HG03039 (cell line): Measurements from ENCODE around the gene ABCD3.
A peak's percentile ranks its signal among the peaks of the same experiment; 100 is the strongest.
"Not testable (repeated sequence)": the region's sequence is repeated elsewhere in the genome, so short reads cannot be mapped to it uniquely, and the experiment has no call there.

Experiments
- ATAC-seq: cut with Tn5 transposase; IDR thresholded peaks from one replicate; pipeline ENCODE4 v1.9.1; 2021; ENCODE audit warnings: mild to moderate bottlenecking, moderate library complexity; ENCODE audit not compliant: unreplicated experiment

ABCD3 gene

GRCh38 chr1:94417978-94418663 lies at the start of gene ABCD3:
Gene ABCD3, plus strand, starts transcription at chr1:94418389. Its CDS starts 90 bp downstream, at chr1:94418479.
- peak; percentile 93 for ATAC-seq

GRCh38 chr1:94372771-94373170 lies 45.4 kb upstream of the ABCD3 start:
- not testable (repeated sequence) for ATAC-seq

- not testable (repeated sequence) for ATAC-seq
Measured at GRCh38 chr1:94373311-94373710, 44.9 kb upstream of the ABCD3 start.

- ATAC-seq: not testable (repeated sequence)
Measured at GRCh38 chr1:94375666-94376065, 42.5 kb upstream of the ABCD3 start.

GRCh38 chr1:94378493-94378892 lies 39.7 kb upstream of the ABCD3 start:
- not testable (repeated sequence) for ATAC-seq

GRCh38 chr1:94379615-94380014 lies 38.6 kb upstream of the ABCD3 start:
- no peak for ATAC-seq

- no peak for ATAC-seq
Measured at GRCh38 chr1:94382201-94382600, 36.0 kb upstream of the ABCD3 start.

GRCh38 chr1:94383966-94384408 lies 34.2 kb upstream of the ABCD3 start:
- ATAC-seq: no peak

- no peak for ATAC-seq
Measured at GRCh38 chr1:94384485-94385265, 33.5 kb upstream of the ABCD3 start.

GRCh38 chr1:94385308-94385929 lies 32.8 kb upstream of the ABCD3 start:
- no peak for ATAC-seq

GRCh38 chr1:94389298-94389697 lies 28.9 kb upstream of the ABCD3 start:
- no peak for ATAC-seq

GRCh38 chr1:94394247-94394646 lies 23.9 kb upstream of the ABCD3 start:
- ATAC-seq: no peak

- ATAC-seq: no peak
Measured at GRCh38 chr1:94395231-94395630, 23.0 kb upstream of the ABCD3 start.

GRCh38 chr1:94395748-94396309 lies 22.4 kb upstream of the ABCD3 start:
- ATAC-seq: no peak

- no peak for ATAC-seq
Measured at GRCh38 chr1:94396356-94397010, 21.7 kb upstream of the ABCD3 start.

- ATAC-seq: no peak
Measured at GRCh38 chr1:94398356-94398755, 19.8 kb upstream of the ABCD3 start.

- ATAC-seq: no peak
Measured at GRCh38 chr1:94399453-94399852, 18.7 kb upstream of the ABCD3 start.

GRCh38 chr1:94401206-94401605 lies 17.0 kb upstream of the ABCD3 start:
- ATAC-seq: no peak

GRCh38 chr1:94406446-94406845 lies 11.7 kb upstream of the ABCD3 start:
- ATAC-seq: no peak

- ATAC-seq: no peak
Measured at GRCh38 chr1:94408104-94408830, 9.9 kb upstream of the ABCD3 start.
